Cardiac muscle cell (in vitro differentiated cells and primary cell): ENCODE results near the gene LINC00305. TPM values are rescaled to one million over a fixed set of nuclear protein-coding genes. Genes with fewer than 3 reads are reported as not detected.

Experiments
- DNase-seq, 2 donors: peaks; one replicate each; pipeline versions ENCODE4 v3.0.0 to v3.0.0-alpha.2; 2010 to 2017; ENCODE audit warnings: low read depth in 1 of 2, low spot score in 1 of 2
- H3K27ac ChIP-seq: fragments of 200-600 bp; sonication (generic); 2 replicates; pipeline ENCODE4 v1.5.1; 2016
- H3K27me3 ChIP-seq: fragments of 200-600 bp; sonication (generic); 2 replicates; pipeline ENCODE4 v1.6.0; 2016; ENCODE audit warnings: control low read depth
- H3K36me3 ChIP-seq: fragments of 200-600 bp; sonication (generic); 2 replicates; pipeline ENCODE4 v1.5.1; 2016; ENCODE audit warnings: control low read depth
- H3K4me1 ChIP-seq: fragments of 200-600 bp; sonication (generic); 2 replicates; pipeline ENCODE4 v1.8.1; 2017; ENCODE audit warnings: low read depth, mild to moderate bottlenecking, mixed run types
- H3K4me3 ChIP-seq: fragments of 200-600 bp; sonication (generic); 2 replicates; pipeline ENCODE4 v1.5.1; 2016; ENCODE audit warnings: mild to moderate bottlenecking
- H3K9me3 ChIP-seq: fragments of 200-600 bp; sonication (generic); 2 replicates; pipeline ENCODE4 v1.5.1; 2017; ENCODE audit warnings: low read depth, mild to moderate bottlenecking, control low read depth
- CTCF ChIP-seq: IDR thresholded peaks from 2 replicates; pipeline ENCODE4 v1.5.1; 2012; ENCODE audit warnings: low read depth, mild to moderate bottlenecking, low read length
- polyA plus RNA-seq: library from polyadenylated mRNA; unstranded; fragments of >200 nt; fragmentation: Nextera tagmentation; extraction: Ambion mirVana; gene quantifications from 2 replicates; pipeline ENCODE4 v1.2.1, GENCODE V29; 2016
- total RNA-seq: library from RNA; depleted of rRNA; stranded (reverse); fragments of >200 nt; gene quantifications from 2 replicates; pipeline ENCODE4 v1.2.3, GENCODE V29; 2016

Gene LINC00305
- total and polyA plus RNA-seq, 2 experiments from 2014 or later: 2.3 TPM; not detected in 1

- H3K4me3 ChIP-seq: no peak overlapping the region
- H3K4me1 ChIP-seq: no peaks in the 10 kb centered on the region
- no peaks in the 10 kb centered on the region for H3K36me3 ChIP-seq
- no peak for TF ChIP-seq CTCF
- peak in 1 of 2 donors; percentile 54 for DNase-seq
- H3K27me3 ChIP-seq: no peaks in the 10 kb centered on the region
- no peaks in the 10 kb centered on the region for H3K9me3 ChIP-seq
- no peak overlapping the region for H3K27ac ChIP-seq
These were observed 44.9 kb downstream of the LINC00305 start for GRCh38 chr18:64103986-64104385.

GRCh38 chr18:64100116-64100922 lies 48.6 kb downstream of the LINC00305 start:
- Histone ChIP-seq H3K4me3 (no peak overlapping the region), H3K36me3 (no peaks in the 10 kb centered on the region), H3K4me1 (peaks cover 17% of the 10 kb centered on the region), H3K9me3 (no peaks in the 10 kb centered on the region), H3K27me3 (no peaks in the 10 kb centered on the region), H3K27ac (no peak overlapping the region)
- no peak for DNase-seq
- TF ChIP-seq CTCF: no peak

GRCh38 chr18:64099244-64099643 lies 49.6 kb downstream of the LINC00305 start:
- H3K27me3 ChIP-seq: no peaks in the 10 kb centered on the region
- H3K4me3 ChIP-seq: no peak overlapping the region
- peaks cover 17% of the 10 kb centered on the region for H3K4me1 ChIP-seq
- TF ChIP-seq CTCF: no peak
- no peaks in the 10 kb centered on the region for H3K36me3 ChIP-seq
- DNase-seq: no peak
- H3K27ac ChIP-seq: no peak overlapping the region
- no peaks in the 10 kb centered on the region for H3K9me3 ChIP-seq

GRCh38 chr18:64097497-64097896 lies 51.4 kb downstream of the LINC00305 start:
- no peak for DNase-seq
- peaks cover 17% of the 10 kb centered on the region for H3K4me1 ChIP-seq
- H3K4me3 ChIP-seq: no peak overlapping the region
- H3K9me3 ChIP-seq: no peaks in the 10 kb centered on the region
- no peak overlapping the region for H3K27ac ChIP-seq
- H3K36me3 ChIP-seq: no peaks in the 10 kb centered on the region
- peak; percentile 11 for TF ChIP-seq CTCF
- H3K27me3 ChIP-seq: no peaks in the 10 kb centered on the region

- no peak for DNase-seq
These were observed 53.8 kb downstream of the LINC00305 start for GRCh38 chr18:64095056-64095455.

More at GRCh38 chr18:64095056-64095455, 53.8 kb downstream of the LINC00305 start:
- Histone ChIP-seq H3K27ac (no peak overlapping the region), H3K36me3 (no peaks in the 10 kb centered on the region), H3K9me3 (no peaks in the 10 kb centered on the region), H3K4me1 (peaks cover 17% of the 10 kb centered on the region), H3K27me3 (no peaks in the 10 kb centered on the region), H3K4me3 (no peak overlapping the region)
- TF ChIP-seq CTCF: no peak
